PC-9 (cell line): ENCODE measurements around the gene UBTD1.

ENCODE experiments used
- CTCF ChIP-seq: fragments of 200-600 bp; sonication (generic); conservative IDR thresholded peaks from 2 replicates; pipeline ENCODE4 v1.6.1; 2017; ENCODE audit warnings: mixed run types, antibody characterized with exemption, mild to moderate bottlenecking, moderate library complexity
- EZH2 ChIP-seq: fragments of 200-600 bp; sonication (generic); IDR thresholded peaks from 2 replicates; pipeline ENCODE4 v1.8.0; 2017; ENCODE audit warnings: antibody characterized with exemption, low read depth

- TF ChIP-seq CTCF (no peak), EZH2 (no peak)
Measured at GRCh38 chr10:97583476-97583875, 84.8 kb downstream of the UBTD1 start.
